Thyroid gland (tissue), 4 donors: Measurements from ENCODE around the gene ALKBH5.

Experiments
- CTCF ChIP-seq, 6 experiments: fragments of 200-600 bp in 3 of 6; fragments of 450-650 bp in 3 of 6; sonication (generic) in 3 of 6; IDR thresholded peaks; one replicate each; pipeline ENCODE4 v1.5.1; 2016 to 2019; ENCODE audit warnings: antibody characterized with exemption in 6 of 6, mild to moderate bottlenecking in 2 of 6, inconsistent platforms in 1 of 6, moderate library complexity in 1 of 6
- POLR2A ChIP-seq, 2 donors: fragments of 450-650 bp; IDR thresholded peaks; one replicate each; pipeline ENCODE4 v1.6.1; 2017; ENCODE audit warnings: antibody characterized with exemption in 2 of 2, mild to moderate bottlenecking in 2 of 2, moderate library complexity in 1 of 2

- TF ChIP-seq POLR2A (IDR thresholded peaks at IDR 0.05) (no peak), CTCF (IDR thresholded peaks at IDR 0.05) (no peak)
Observed at GRCh38 chr17:18197535-18198194, 14.0 kb downstream of the ALKBH5 start.
